GM12892 (cell line): ENCODE measurements around the gene LHFPL6.

Source experiments
- POLR2A ChIP-seq: IDR thresholded peaks from 2 replicates; pipeline ENCODE4 v1.6.1; 2011; ENCODE audit warnings: low read depth, low read length, control low read depth
- POLR2AphosphoS5 ChIP-seq: IDR thresholded peaks from 2 replicates; pipeline ENCODE4 v1.6.1; 2011; ENCODE audit warnings: low read depth, low read length, control low read depth
- TAF1 ChIP-seq: IDR thresholded peaks from 2 replicates; pipeline ENCODE4 v1.6.1; 2011; ENCODE audit warnings: low read depth, mild to moderate bottlenecking, control low read depth, low read length, borderline replicate concordance

GRCh38 chr13:39618561-39618960 is 15.6 kb upstream of the LHFPL6 start:
- TF ChIP-seq POLR2AphosphoS5 (no peak), POLR2A (no peak), TAF1 (no peak)
